Endothelial cell of umbilical vein (primary cell): ENCODE results near the gene CREB3L2. TPM values are rescaled to one million over a fixed set of nuclear protein-coding genes. Genes with fewer than 3 reads are reported as not detected.

Experiments
- BruUV-seq: library from RNA; stranded (reverse); fragments of 400-500 nt; replicated peaks from 2 replicates; lab custom pipeline; 2021; lab: Mats Ljungman, UMichigan
- CTCF ChIA-PET: fragments of 300-600, 350-600 bp; sonication (Branson Sonifier 250); formaldehyde crosslinking; loops from one replicate; lab custom pipeline; 2021; ENCODE audit warnings: antibody characterized with exemption, inconsistent platforms; lab: Charles Lee
- POLR2A ChIA-PET: fragments of 300-600, 350-600 bp; sonication (Branson Sonifier 250); formaldehyde crosslinking; loops from one replicate; lab custom pipeline; 2021; ENCODE audit warnings: antibody characterized with exemption, inconsistent platforms; lab: Charles Lee
- DNase-seq: peaks from one replicate; pipeline ENCODE4 v3.0.0-alpha.2; 2011; ENCODE audit warnings: low read depth, low spot score
- FAIRE-seq: peaks from 2 replicates; lab custom pipeline; 2011; peaks lifted over from hg19 to GRCh38; lab: Jason Lieb, UNC
- H2AFZ ChIP-seq: 2 replicates; pipeline ENCODE4 v1.6.0; 2012; ENCODE audit warnings: low read depth, low read length, control low read depth, inconsistent platforms
- H3K27ac ChIP-seq: 2 replicates; pipeline ENCODE4 v1.5.1; 2011; ENCODE audit warnings: low read depth, mild to moderate bottlenecking, control low read depth, low read length, moderate library complexity; ENCODE audit not compliant: insufficient read depth
- H3K27me3 ChIP-seq, 2 experiments: 2 replicates each; pipeline versions ENCODE4 v1.6.0 to v1.6.1; 2011; ENCODE audit warnings: low read length in 2 of 2, mixed read lengths in 1 of 2; ENCODE audit not compliant: control insufficient read depth in 2 of 2, insufficient read depth in 2 of 2
- H3K36me3 ChIP-seq, 2 experiments: 2 replicates in 1 of 2; 3 replicates in 1 of 2; pipeline ENCODE4 v1.5.1; 2011; ENCODE audit warnings: low read length in 2 of 2, mild to moderate bottlenecking in 1 of 2, moderate library complexity in 1 of 2; ENCODE audit not compliant: control insufficient read depth in 2 of 2, insufficient read depth in 2 of 2; ENCODE audit errors: extremely low read depth in 1 of 2
- H3K4me1 ChIP-seq: 3 replicates; pipeline ENCODE4 v1.5.1; 2011; ENCODE audit warnings: mild to moderate bottlenecking, low read length; ENCODE audit not compliant: control insufficient read depth, insufficient read depth; ENCODE audit errors: extremely low read depth
- H3K4me2 ChIP-seq: 2 replicates; pipeline ENCODE4 v1.6.1; 2011; ENCODE audit warnings: low read length, control low read depth, mixed read lengths; ENCODE audit not compliant: insufficient read depth
- H3K4me3 ChIP-seq, 3 experiments: fragments of 200-600 bp in 1 of 3; sonication (generic), shearing (Covaris generic) in 1 of 3; replicated peaks in 1 of 3; 2 replicates each; pipeline ENCODE4 v1.5.1; 2011 to 2016; ENCODE audit warnings: control low read depth in 3 of 3, low read length in 3 of 3, mild to moderate bottlenecking in 2 of 3, inconsistent platforms in 1 of 3, low read depth in 1 of 3, moderate library complexity in 1 of 3; ENCODE audit not compliant: insufficient read depth in 1 of 3
- H3K79me2 ChIP-seq: 2 replicates; pipeline ENCODE4 v1.6.0; 2012; ENCODE audit warnings: low read length, inconsistent platforms; ENCODE audit not compliant: control insufficient read depth, insufficient read depth
- H3K9ac ChIP-seq: replicated peaks from 2 replicates; pipeline ENCODE3; 2011; ENCODE audit warnings: low read length, control low read depth; ENCODE audit not compliant: insufficient read depth; ENCODE audit errors: extremely low read depth
- H3K9me1 ChIP-seq: replicated peaks from 3 replicates; pipeline ENCODE4 v1.6.0; 2011; ENCODE audit warnings: mild to moderate bottlenecking, low read length; ENCODE audit not compliant: control insufficient read depth, insufficient read depth; ENCODE audit errors: extremely low read depth
- H3K9me3 ChIP-seq: replicated peaks from 2 replicates; pipeline ENCODE4 v1.5.1; 2012; ENCODE audit warnings: low read length, inconsistent platforms; ENCODE audit not compliant: control insufficient read depth, insufficient read depth
- H4K20me1 ChIP-seq: replicated peaks from 2 replicates; pipeline ENCODE3; 2011; ENCODE audit warnings: mild to moderate bottlenecking, low read length; ENCODE audit not compliant: control insufficient read depth, insufficient read depth; ENCODE audit errors: extremely low read depth
- CTCF ChIP-seq, 2 donors: IDR thresholded peaks; 1 replicate in 1 of 2; 2 replicates in 1 of 2; pipeline ENCODE4 v1.5.1; 2011; ENCODE audit warnings: low read length in 2 of 2, mild to moderate bottlenecking in 2 of 2, moderate library complexity in 2 of 2, control low read depth in 1 of 2, inconsistent platforms in 1 of 2, low read depth in 1 of 2; ENCODE audit not compliant: insufficient read depth in 1 of 2; ENCODE audit errors: extremely low read depth in 1 of 2
- EZH2 ChIP-seq: IDR thresholded peaks from 2 replicates; pipeline ENCODE4 v1.6.1; 2012; ENCODE audit warnings: borderline replicate concordance, low read depth, mild to moderate bottlenecking, moderate library complexity, low read length, inconsistent platforms; ENCODE audit not compliant: severe bottlenecking
- FOS ChIP-seq: IDR thresholded peaks from 2 replicates; pipeline ENCODE4 v1.6.1; 2011; ENCODE audit warnings: mild to moderate bottlenecking, low read length, moderate library complexity, borderline replicate concordance; ENCODE audit not compliant: insufficient read depth
- GATA2 ChIP-seq: IDR thresholded peaks from 2 replicates; pipeline ENCODE4 v1.7.0; 2011; ENCODE audit warnings: low read depth, mild to moderate bottlenecking, moderate library complexity, mixed read lengths, low read length; ENCODE audit not compliant: insufficient read length, insufficient read depth
- JUN ChIP-seq: IDR thresholded peaks from 2 replicates; pipeline ENCODE4 v1.6.1; 2011; ENCODE audit warnings: borderline replicate concordance, low read depth; ENCODE audit not compliant: insufficient read length, insufficient read depth
- MAX ChIP-seq: IDR thresholded peaks from 2 replicates; pipeline ENCODE4 v1.6.1; 2011; ENCODE audit not compliant: insufficient read depth, insufficient read length
- MYC ChIP-seq: IDR thresholded peaks from one replicate; pipeline ENCODE4 v1.6.1; 2011; ENCODE audit warnings: mild to moderate bottlenecking, low read depth, low read length
- POLR2A ChIP-seq: IDR thresholded peaks from 2 replicates; pipeline ENCODE4 v1.6.1; 2012; ENCODE audit warnings: low read depth, mild to moderate bottlenecking, control low read depth, low read length
- POLR2AphosphoS5 ChIP-seq: IDR thresholded peaks from 2 replicates; pipeline ENCODE4 v1.6.1; 2012; ENCODE audit warnings: low read depth, mild to moderate bottlenecking, control low read depth, low read length, moderate library complexity; ENCODE audit not compliant: insufficient read depth
- dilution Hi-C: fragments of 300-500 bp; cut with MboI; formaldehyde crosslinking; loops from one replicate; pipeline ENCODE4 v1.15.0; 2019; ENCODE audit warnings: low sequenced_read_pairs; ENCODE audit not compliant: extremely low pct_ligation_motif_present
- intact Hi-C: fragments of 100-400 bp; cut with micrococcal nuclease; formaldehyde crosslinking; loops from one replicate; pipeline ENCODE4 v1.10.0; 2022
- polyA plus RNA-seq, 4 experiments: library from polyadenylated mRNA; depleted of rRNA in 3 of 4; stranded (reverse) in 3 of 4; unstranded in 1 of 4; fragments of >200 nt; gene quantifications; 2 replicates each; pipeline versions ENCODE4 v1.2.1 to v1.2.3, GENCODE V29; 2011 to 2012; ENCODE audit warnings: missing spikeins in 1 of 4
- total RNA-seq: library from RNA; stranded (reverse); gene quantifications from 2 replicates; pipeline ENCODE4 v1.2.3, GENCODE V29; 2021

CREB3L2 gene
- total and polyA plus RNA-seq, 2 donors (not counting 3 experiments of a cell fraction or from before 2014, with no cell fraction given): 32.1 to 93.4 TPM

- CTCF ChIA-PET: interaction anchor here (2.7 kb wide), 1 partner anchor 10 kb away, joined by 13 read pairs; no protein-coding TSS in a partner anchor
- H3K4me3 ChIP-seq: no peak overlapping the region
- no peak for DNase-seq
- H2AFZ ChIP-seq: no peak overlapping the region
- H3K4me2 ChIP-seq: no peak overlapping the region
- no peak overlapping the region for H3K27ac ChIP-seq
- peaks cover 0 to 2% of the 10 kb centered on the region in 2 experiments for H3K36me3 ChIP-seq
- no peaks in the 10 kb centered on the region for H3K9me3 ChIP-seq
- H4K20me1 ChIP-seq: no peaks in the 10 kb centered on the region
- H3K79me2 ChIP-seq: peaks cover 70% of the 10 kb centered on the region
- no peak overlapping the region for H3K9ac ChIP-seq
- dilution Hi-C loops (no loop called here), intact Hi-C loops (no loop called here)
- TF ChIP-seq JUN: no peak
- no peak for TF ChIP-seq GATA2
- no peak for TF ChIP-seq MAX
- no peak for TF ChIP-seq EZH2
- TF ChIP-seq CTCF (IDR thresholded peaks at IDR 0.05; ENCODE audit: extremely low read depth in 1 of 2, insufficient read depth in 1 of 2, low read depth in 1 of 2, low read length in 2 of 2): no peak
- no peak for TF ChIP-seq POLR2AphosphoS5
- TF ChIP-seq FOS: no peak
- no peak for TF ChIP-seq MYC
- no peak for TF ChIP-seq POLR2A
- no peak for FAIRE-seq
- no peaks in the 10 kb centered on the region for H3K9me1 ChIP-seq
- no TSS peak for BruUV-seq
- H3K27me3 ChIP-seq: no peaks in the 10 kb centered on the region
- peaks cover 27% of the 10 kb centered on the region for H3K4me1 ChIP-seq
- POLR2A ChIA-PET: no interaction called here
Measured at GRCh38 chr7:137976696-137977095, 25.2 kb downstream of the CREB3L2 start.
